OCI-LY1 (cell line): ENCODE data around the gene GBP5.

Experiments used
- EZH2 ChIP-seq: fragments of 200-600 bp; sonication (generic), shearing (Covaris generic); IDR thresholded peaks from 2 replicates; pipeline ENCODE4 v1.8.0; 2017; ENCODE audit warnings: borderline replicate concordance, mixed run types, mild to moderate bottlenecking, antibody characterized with exemption, low read length, moderate library complexity, mixed read lengths
- TF ChIP-seq, protein P1 (sequence below): fragments of 200-600 bp; sonication (generic), shearing (Covaris generic); IDR thresholded peaks from 2 replicates; pipeline ENCODE4 v1.5.1; 2017; ENCODE audit warnings: mild to moderate bottlenecking, antibody characterized with exemption, low read length, moderate library complexity, mixed read lengths

DNA sequence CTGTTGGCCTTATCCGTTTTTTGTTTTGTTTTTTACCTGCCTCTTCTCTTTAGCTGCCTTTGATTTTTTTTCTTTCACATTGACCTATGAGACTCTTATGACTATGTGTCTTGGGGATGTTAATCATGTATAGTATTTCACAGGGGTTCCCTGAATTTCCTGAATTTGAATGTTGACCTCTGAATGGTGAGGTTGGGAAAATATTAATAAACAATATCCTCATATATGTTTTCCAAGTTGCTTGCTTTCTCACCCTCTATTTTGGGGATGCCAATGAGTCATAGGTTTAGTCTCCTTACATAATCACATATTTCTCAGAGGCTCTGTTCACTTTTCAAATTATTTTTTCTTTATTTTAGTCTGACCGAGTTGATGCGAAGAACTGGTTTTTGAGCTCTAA, 29.6 kb downstream of the GBP5 start:
- no peak for TF ChIP-seq EZH2
- TF ChIP-seq, protein P1, sequence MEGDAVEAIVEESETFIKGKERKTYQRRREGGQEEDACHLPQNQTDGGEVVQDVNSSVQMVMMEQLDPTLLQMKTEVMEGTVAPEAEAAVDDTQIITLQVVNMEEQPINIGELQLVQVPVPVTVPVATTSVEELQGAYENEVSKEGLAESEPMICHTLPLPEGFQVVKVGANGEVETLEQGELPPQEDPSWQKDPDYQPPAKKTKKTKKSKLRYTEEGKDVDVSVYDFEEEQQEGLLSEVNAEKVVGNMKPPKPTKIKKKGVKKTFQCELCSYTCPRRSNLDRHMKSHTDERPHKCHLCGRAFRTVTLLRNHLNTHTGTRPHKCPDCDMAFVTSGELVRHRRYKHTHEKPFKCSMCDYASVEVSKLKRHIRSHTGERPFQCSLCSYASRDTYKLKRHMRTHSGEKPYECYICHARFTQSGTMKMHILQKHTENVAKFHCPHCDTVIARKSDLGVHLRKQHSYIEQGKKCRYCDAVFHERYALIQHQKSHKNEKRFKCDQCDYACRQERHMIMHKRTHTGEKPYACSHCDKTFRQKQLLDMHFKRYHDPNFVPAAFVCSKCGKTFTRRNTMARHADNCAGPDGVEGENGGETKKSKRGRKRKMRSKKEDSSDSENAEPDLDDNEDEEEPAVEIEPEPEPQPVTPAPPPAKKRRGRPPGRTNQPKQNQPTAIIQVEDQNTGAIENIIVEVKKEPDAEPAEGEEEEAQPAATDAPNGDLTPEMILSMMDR = no peak
